Smooth muscle cell (in vitro differentiated cells): ENCODE measurements around the gene CLTRN. TPM values are rescaled to one million over a fixed set of nuclear protein-coding genes. Genes with fewer than 3 reads are reported as not detected.

Experiments
- DNase-seq: peaks from one replicate; lab custom pipeline; 2025; ENCODE audit not compliant: unreplicated experiment; lab: John Stamatoyannopoulos, UW
- H2AFZ ChIP-seq: fragments of 200-600 bp; sonication (generic); 2 replicates; pipeline ENCODE4 v1.6.0; 2016; ENCODE audit warnings: antibody characterized with exemption, low read depth, mild to moderate bottlenecking
- H3F3A ChIP-seq: fragments of 200-600 bp; sonication (generic); 2 replicates; pipeline ENCODE4 v1.6.0; 2017; ENCODE audit warnings: antibody characterized with exemption, low read depth
- H3K27ac ChIP-seq: fragments of 200-600 bp; sonication (generic); 2 replicates; pipeline ENCODE4 v1.5.1; 2016; ENCODE audit warnings: low read depth, mild to moderate bottlenecking
- H3K27me3 ChIP-seq: fragments of 200-600 bp; sonication (generic); 2 replicates; pipeline ENCODE4 v1.6.1; 2016; ENCODE audit warnings: low read depth, mild to moderate bottlenecking
- H3K36me3 ChIP-seq: fragments of 200-600 bp; sonication (generic); 2 replicates; pipeline ENCODE4 v1.5.1; 2016; ENCODE audit warnings: low read depth
- H3K4me1 ChIP-seq: fragments of 200-600 bp; sonication (generic); 2 replicates; pipeline ENCODE4 v1.5.1; 2016; ENCODE audit warnings: low read depth
- H3K4me2 ChIP-seq: fragments of 200-600 bp; sonication (generic); 2 replicates; pipeline ENCODE4 v1.6.0; 2016; ENCODE audit warnings: mild to moderate bottlenecking
- H3K4me3 ChIP-seq: fragments of 200-600 bp; sonication (generic); 2 replicates; pipeline ENCODE4 v1.5.1; 2016; ENCODE audit warnings: mild to moderate bottlenecking
- H3K79me2 ChIP-seq: fragments of 200-600 bp; sonication (generic); 2 replicates; pipeline ENCODE4 v1.6.0; 2016; ENCODE audit warnings: low read depth, mild to moderate bottlenecking
- H3K9ac ChIP-seq: fragments of 200-600 bp; sonication (generic); 2 replicates; pipeline ENCODE4 v1.6.0; 2016; ENCODE audit warnings: low read depth
- H3K9me3 ChIP-seq: fragments of 200-600 bp; sonication (generic); replicated peaks from 2 replicates; pipeline ENCODE4 v1.5.1; 2016; ENCODE audit warnings: low read depth
- H4K20me1 ChIP-seq: fragments of 200-600 bp; sonication (generic); 2 replicates; pipeline ENCODE4 v1.6.0; 2016; ENCODE audit warnings: low read depth
- CTCF ChIP-seq: fragments of 200-600 bp; sonication (generic); IDR thresholded peaks from 2 replicates; pipeline ENCODE4 v1.5.1; 2017; ENCODE audit warnings: borderline replicate concordance, mild to moderate bottlenecking, antibody characterized with exemption; ENCODE audit not compliant: insufficient read depth, poor library complexity, severe bottlenecking
- WGBS: methylation state at CpG from one replicate; pipeline ENCODE4 v1.1.7; 2016; ENCODE audit warnings: low lambda C conversion rate; 5-methylcytosine and 5-hydroxymethylcytosine counted together
- polyA plus RNA-seq: library from polyadenylated mRNA; unstranded; fragments of >200 nt; fragmentation: Nextera tagmentation; extraction: Ambion mirVana; gene quantifications from 2 replicates; pipeline ENCODE4 v1.2.1, GENCODE V29; 2016
- total RNA-seq: library from RNA; depleted of rRNA; stranded (reverse); fragments of >200 nt; gene quantifications from 2 replicates; pipeline ENCODE4 v1.2.3, GENCODE V29; 2014

CLTRN gene
- total and polyA plus RNA-seq, 2 experiments from 2014 or later = 2.4 to 3.1 TPM

DNA sequence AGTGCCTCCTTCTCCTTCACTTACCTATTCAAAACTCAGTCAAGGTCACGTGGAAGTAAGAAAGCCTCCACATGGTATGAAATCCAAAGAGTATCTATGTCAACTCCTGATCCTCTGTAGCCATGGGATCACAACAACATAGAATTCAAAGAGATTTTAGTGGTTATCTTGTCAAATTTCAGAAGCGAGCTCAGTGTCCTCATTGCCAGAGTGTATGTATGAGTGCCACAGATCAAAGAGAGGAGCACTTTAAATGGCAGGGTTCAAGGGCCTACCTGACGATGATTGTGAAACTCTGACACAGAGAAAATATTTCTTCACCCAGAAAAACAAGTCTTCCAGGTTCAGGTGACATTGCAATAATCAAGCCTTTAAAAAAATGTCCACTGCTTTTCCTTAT lies 62.7 kb downstream of the CLTRN start:
- Histone ChIP-seq H3K79me2 (no peaks in the 10 kb centered on the region), H3K4me1 (no peaks in the 10 kb centered on the region), H4K20me1 (no peaks in the 10 kb centered on the region), H3K4me2 (no peak overlapping the region), H3K27me3 (no peaks in the 10 kb centered on the region), H3K9me3 (no peaks in the 10 kb centered on the region), H3K27ac (peak overlapping the region; percentile 36), H3K9ac (no peak overlapping the region), H3K4me3 (no peak overlapping the region), H3F3A (no peaks in the 10 kb centered on the region), H3K36me3 (no peaks in the 10 kb centered on the region), H2AFZ (no peak overlapping the region)
- 75% methylated on average over 3 of the region's 3 CpGs for WGBS
- TF ChIP-seq CTCF = no peak
- no peak for DNase-seq

DNA sequence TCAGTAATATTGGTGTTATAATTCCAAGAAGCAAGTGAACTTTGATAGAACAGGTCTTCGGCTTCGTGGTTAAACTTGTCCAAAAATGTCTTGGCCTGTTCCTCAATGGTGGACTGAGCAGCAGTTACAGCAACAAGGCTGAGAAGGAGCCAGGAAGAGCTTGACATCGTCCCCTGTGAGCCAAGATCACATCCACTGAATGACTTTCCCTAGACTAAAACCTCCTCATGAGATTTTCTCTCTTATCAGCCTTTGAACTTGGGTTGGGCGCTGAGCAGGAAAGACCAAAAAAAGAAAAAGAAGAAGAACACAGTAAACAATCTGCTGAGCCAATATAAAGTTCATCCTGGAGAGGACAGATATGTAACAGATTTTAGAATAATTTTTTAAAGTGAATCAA lies 63.9 kb downstream of the CLTRN start, which contains the start of gene ACE2:
ACE2 (minus strand) TSS at position 216 of the 400 bp plus-strand sequence; CDS start at position 167, 49 bp downstream.
- WGBS = 82% methylated on average over 4 of the region's 4 CpGs
- Histone ChIP-seq H3F3A (no peaks in the 10 kb centered on the region), H3K4me3 (no peak within 1 kb of the TSS), H3K27me3 (no peaks in the 10 kb centered on the region), H3K9me3 (no peaks in the 10 kb centered on the region), H4K20me1 (no peaks in the 10 kb centered on the region), H3K4me2 (peak within 1 kb of the TSS; percentile 3), H3K9ac (no peak within 1 kb of the TSS), H3K4me1 (no peaks in the 10 kb centered on the region), H3K36me3 (no peaks in the 10 kb centered on the region), H2AFZ (no peak within 1 kb of the TSS), H3K27ac (peak within 1 kb of the TSS; percentile 51), H3K79me2 (no peaks in the 10 kb centered on the region)
- DNase-seq = no peak
- no peak for TF ChIP-seq CTCF

DNA sequence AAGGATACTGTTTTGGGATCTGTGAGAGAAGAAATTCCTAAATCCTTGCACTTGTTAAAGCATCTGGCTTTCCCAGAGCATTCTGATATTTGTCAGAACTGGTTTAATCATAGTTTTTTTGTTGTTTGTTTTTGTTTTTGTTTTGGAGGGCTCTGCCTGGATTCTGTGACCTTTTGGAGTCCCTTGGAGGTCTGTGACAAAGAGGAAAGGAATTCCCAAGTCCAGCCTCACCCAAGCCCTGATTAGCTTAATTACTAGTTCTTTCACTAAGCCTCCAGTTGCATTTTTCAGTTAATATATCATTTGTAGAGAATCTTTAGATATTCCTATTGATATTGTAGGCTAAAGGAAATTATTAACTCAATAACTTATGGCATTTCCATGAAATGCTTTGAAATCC lies 64.6 kb downstream of the CLTRN start:
- Histone ChIP-seq H3K4me3 (no peak overlapping the region), H3K9ac (no peak overlapping the region), H3K9me3 (no peaks in the 10 kb centered on the region), H3K4me2 (peak overlapping the region; percentile 3), H3K79me2 (no peaks in the 10 kb centered on the region), H2AFZ (no peak overlapping the region), H3K27me3 (no peaks in the 10 kb centered on the region), H3F3A (no peaks in the 10 kb centered on the region), H4K20me1 (no peaks in the 10 kb centered on the region), H3K27ac (peak overlapping the region; percentile 51), H3K36me3 (no peaks in the 10 kb centered on the region), H3K4me1 (no peaks in the 10 kb centered on the region)
- DNase-seq = no peak
- TF ChIP-seq CTCF = no peak

GRCh38 chrX:15599461-15599860 lies 65.1 kb downstream of the CLTRN start:
- no peak for TF ChIP-seq CTCF
- H3K79me2 ChIP-seq = no peaks in the 10 kb centered on the region
- H3K4me3 ChIP-seq = no peak overlapping the region
- H3K27ac ChIP-seq = peak overlapping the region; percentile 51
- 86% methylated on average over 4 of the region's 4 CpGs for WGBS
- H3K36me3 ChIP-seq = no peaks in the 10 kb centered on the region
- no peak for DNase-seq
- H3K27me3 ChIP-seq = no peaks in the 10 kb centered on the region
- no peak overlapping the region for H3K4me2 ChIP-seq
- no peak overlapping the region for H2AFZ ChIP-seq
- no peak overlapping the region for H3K9ac ChIP-seq
- no peaks in the 10 kb centered on the region for H3K9me3 ChIP-seq
- no peaks in the 10 kb centered on the region for H4K20me1 ChIP-seq
- H3F3A ChIP-seq = no peaks in the 10 kb centered on the region
- no peaks in the 10 kb centered on the region for H3K4me1 ChIP-seq
